D721Med (cell line): ENCODE measurements around the gene IMPDH1.

Source experiments
- DNase-seq: peaks from one replicate; pipeline ENCODE4 v3.0.0; 2011; ENCODE audit warnings: low spot score; ENCODE audit not compliant: insufficient read length
- FAIRE-seq: peaks from 2 replicates; lab custom pipeline; 2011; peaks lifted over from hg19 to GRCh38; lab: Jason Lieb, UNC
- CTCF ChIP-seq: IDR thresholded peaks from 2 replicates; pipeline ENCODE4 v1.5.1; 2012; ENCODE audit warnings: mild to moderate bottlenecking, control low read depth; ENCODE audit not compliant: insufficient read depth; ENCODE audit errors: missing control alignments

The IMPDH1 gene

GRCh38 chr7:128365432-128365831 is 44.4 kb downstream of the IMPDH1 start:
- DNase-seq (no peak), FAIRE-seq (no peak)
- no peak for TF ChIP-seq CTCF

DNA sequence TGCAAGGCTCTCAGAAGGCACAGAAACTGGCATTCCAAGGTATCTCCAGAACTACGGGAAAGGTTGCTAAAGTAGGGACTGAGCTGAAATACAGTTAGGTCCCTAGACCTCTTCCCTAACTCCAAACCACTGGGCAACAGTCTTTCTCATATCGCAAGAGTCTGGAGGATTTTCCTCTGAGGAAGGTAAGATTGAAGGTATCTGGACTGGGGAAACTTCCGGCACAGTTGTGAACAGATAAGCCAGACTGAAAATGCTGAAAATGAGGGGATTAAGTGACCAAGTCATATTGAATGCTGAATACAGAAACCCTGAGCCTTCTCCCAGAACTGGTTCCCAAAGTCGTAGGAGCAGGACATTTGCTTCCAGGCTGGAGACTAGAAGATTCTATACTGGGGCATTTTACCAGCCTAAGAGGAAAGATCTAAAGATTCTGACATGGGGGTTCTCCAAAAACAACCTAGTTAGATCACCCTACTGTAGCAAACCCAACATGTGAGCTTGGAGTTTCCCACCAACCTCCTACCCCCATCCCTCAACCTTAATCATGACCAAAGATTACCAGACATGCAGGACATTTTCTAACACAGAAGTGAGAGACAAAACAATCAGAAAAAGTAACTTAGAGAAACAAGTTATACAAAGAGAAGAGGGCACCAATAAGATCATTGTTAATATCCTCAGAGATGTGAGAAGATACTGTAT is 45.5 kb downstream of the IMPDH1 start:
- FAIRE-seq: no peak
- TF ChIP-seq CTCF: no peak
- no peak for DNase-seq

DNA sequence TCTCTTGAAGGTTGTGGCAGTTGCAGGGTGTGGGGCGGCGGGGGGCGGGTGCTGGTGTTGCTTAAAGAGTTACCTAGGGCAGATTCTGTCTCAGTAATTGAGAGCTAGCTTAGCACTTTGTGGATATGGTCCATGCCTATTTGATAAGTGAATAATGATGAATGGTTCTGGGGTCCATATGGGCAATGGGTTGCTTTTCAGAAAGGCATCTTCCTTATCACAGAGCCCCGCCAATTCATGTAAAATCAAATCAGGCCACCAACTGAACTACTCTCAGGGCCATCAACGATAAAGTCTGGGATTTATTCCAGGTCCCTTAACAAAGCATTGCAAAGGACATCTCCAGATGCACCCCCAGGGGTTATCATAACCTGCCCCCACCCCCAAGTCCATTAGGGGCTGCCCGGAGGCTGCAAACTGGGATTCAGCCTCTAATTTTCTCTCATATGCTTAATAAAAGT is 46.5 kb downstream of the IMPDH1 start:
- TF ChIP-seq CTCF: no peak
- no peak for DNase-seq
- FAIRE-seq: no peak

DNA sequence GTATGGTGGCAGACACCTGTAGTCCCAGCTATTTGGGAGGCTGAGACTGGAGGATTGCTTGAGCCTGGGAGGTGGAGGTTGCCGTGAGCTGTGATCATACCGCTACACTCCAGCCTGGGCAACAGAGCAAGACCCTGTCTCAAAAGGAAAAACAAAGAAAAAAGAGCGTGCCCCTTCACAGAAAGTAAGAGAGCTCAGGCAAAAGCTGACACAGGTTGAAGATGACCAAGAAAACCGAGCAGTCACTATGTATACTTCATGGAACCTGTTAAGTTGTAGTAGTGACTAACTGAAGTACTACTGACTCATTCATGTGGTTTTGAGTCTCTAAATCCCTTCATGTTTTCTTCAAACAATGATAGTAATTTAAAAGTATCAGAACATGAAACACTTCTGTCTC is 47.1 kb downstream of the IMPDH1 start:
- TF ChIP-seq CTCF: no peak
- FAIRE-seq (no peak), DNase-seq (no peak)

- TF ChIP-seq CTCF: peak; percentile 1
- FAIRE-seq (no peak), DNase-seq (peak; percentile 61)
Observed at GRCh38 chr7:128361411-128362379, 48.1 kb downstream of the IMPDH1 start, which contains the start of gene PRRT4. Gene PRRT4, minus strand, starts transcription at chr7:128361690.

GRCh38 chr7:128360359-128360678 is 49.5 kb downstream of the IMPDH1 start:
- FAIRE-seq: no peak
- no peak for TF ChIP-seq CTCF
- no peak for DNase-seq

- no peak for TF ChIP-seq CTCF
- FAIRE-seq (no peak), DNase-seq (no peak)
Observed at GRCh38 chr7:128359939-128360338, 49.8 kb downstream of the IMPDH1 start.
